ENCODE data around the gene SYK.
"Not testable (repeated sequence)": the region's sequence is repeated elsewhere in the genome, so short reads cannot be mapped to it uniquely, and the experiment has no call there.

Gene SYK

DNA sequence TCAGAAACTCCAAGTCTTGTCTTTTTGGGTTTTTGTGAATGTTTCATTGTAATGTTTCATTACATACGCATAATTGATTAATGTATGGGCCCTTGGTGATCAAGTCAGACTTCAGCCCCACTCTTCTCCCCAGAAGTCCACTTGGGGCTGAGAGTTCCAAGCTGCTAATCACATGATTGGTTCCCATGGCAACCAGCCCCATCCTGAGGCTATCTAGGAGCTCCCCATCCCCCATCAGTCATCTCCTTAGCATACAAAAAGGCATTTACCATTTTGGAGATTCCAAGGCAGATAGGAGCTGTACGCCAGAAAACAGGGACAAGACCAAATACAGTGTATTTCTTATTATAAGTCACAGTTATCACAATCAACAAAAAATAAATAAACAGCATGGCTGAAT is 22.9 kb upstream of the SYK start:
- Histone ChIP-seq H3K9me3 (ENCODE audit: severe bottlenecking) (no peaks in the 10 kb centered on the region), H3K27ac (peak overlapping the region; percentile 37), H3K36me3 (no peaks in the 10 kb centered on the region), H3K4me3 (ENCODE audit: low read depth, low read length) (no peak overlapping the region), H3K27me3 (ENCODE audit: insufficient read depth, low read depth, severe bottlenecking) (no peaks in the 10 kb centered on the region)
- DNase-seq: peak; percentile 55
- TF ChIP-seq, protein P1, sequence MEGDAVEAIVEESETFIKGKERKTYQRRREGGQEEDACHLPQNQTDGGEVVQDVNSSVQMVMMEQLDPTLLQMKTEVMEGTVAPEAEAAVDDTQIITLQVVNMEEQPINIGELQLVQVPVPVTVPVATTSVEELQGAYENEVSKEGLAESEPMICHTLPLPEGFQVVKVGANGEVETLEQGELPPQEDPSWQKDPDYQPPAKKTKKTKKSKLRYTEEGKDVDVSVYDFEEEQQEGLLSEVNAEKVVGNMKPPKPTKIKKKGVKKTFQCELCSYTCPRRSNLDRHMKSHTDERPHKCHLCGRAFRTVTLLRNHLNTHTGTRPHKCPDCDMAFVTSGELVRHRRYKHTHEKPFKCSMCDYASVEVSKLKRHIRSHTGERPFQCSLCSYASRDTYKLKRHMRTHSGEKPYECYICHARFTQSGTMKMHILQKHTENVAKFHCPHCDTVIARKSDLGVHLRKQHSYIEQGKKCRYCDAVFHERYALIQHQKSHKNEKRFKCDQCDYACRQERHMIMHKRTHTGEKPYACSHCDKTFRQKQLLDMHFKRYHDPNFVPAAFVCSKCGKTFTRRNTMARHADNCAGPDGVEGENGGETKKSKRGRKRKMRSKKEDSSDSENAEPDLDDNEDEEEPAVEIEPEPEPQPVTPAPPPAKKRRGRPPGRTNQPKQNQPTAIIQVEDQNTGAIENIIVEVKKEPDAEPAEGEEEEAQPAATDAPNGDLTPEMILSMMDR (IDR thresholded peaks at IDR 0.05; ENCODE audit: low read depth, low read length): no peak

DNA sequence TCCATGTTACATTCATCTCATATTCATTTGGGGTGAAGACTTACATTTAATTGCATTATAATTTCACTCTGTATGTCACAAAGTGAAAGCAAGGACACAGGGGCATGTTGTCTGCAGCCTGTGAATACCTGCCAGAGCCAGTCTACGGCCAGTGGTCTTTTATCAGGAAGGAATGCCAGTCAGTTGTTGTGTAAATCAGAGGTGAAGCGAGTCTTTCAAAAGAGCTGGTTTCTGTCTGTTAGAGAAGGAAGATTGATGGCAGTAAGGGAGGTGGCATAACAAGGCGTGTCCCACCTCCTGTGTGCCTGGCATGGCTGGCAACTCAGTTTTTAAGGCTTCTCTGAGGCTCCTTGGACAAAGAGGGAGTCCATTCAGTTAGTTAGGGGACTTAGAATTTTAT is 18.1 kb upstream of the SYK start:
- H3K27me3 ChIP-seq (ENCODE audit: insufficient read depth, low read depth, severe bottlenecking): no peaks in the 10 kb centered on the region
- H3K9me3 ChIP-seq (ENCODE audit: severe bottlenecking): no peaks in the 10 kb centered on the region
- H3K27ac ChIP-seq: no peak overlapping the region
- H3K4me3 ChIP-seq (ENCODE audit: low read depth, low read length): no peak overlapping the region
- no peaks in the 10 kb centered on the region for H3K36me3 ChIP-seq
- TF ChIP-seq, protein P1 (IDR thresholded peaks at IDR 0.05; ENCODE audit: low read depth, low read length): no peak
- no peak for DNase-seq

DNA sequence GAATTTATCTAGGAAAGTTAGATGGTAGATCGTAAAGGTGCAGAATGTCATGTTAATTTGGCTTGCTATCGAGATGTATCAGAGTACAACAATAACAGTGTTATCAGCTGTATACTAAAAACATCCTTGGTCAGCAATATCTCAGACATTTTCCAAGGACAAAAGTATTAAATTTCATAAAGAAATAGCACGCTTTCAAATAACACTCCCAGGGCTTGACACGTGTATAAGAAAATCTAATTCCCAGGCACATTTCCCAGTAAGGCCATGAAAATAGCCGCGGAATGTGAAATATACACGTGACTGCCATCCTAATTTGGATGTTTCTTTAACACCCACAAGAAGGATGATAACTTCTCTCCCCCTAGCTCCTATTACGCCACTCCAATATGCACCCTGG is 17.7 kb upstream of the SYK start:
- TF ChIP-seq, protein P1 (IDR thresholded peaks at IDR 0.05; ENCODE audit: low read depth, low read length): no peak
- Histone ChIP-seq H3K27me3 (ENCODE audit: insufficient read depth, low read depth, severe bottlenecking) (no peaks in the 10 kb centered on the region), H3K4me3 (ENCODE audit: low read depth, low read length) (no peak overlapping the region), H3K9me3 (ENCODE audit: severe bottlenecking) (no peaks in the 10 kb centered on the region), H3K36me3 (no peaks in the 10 kb centered on the region), H3K27ac (no peak overlapping the region)
- DNase-seq: no peak

DNA sequence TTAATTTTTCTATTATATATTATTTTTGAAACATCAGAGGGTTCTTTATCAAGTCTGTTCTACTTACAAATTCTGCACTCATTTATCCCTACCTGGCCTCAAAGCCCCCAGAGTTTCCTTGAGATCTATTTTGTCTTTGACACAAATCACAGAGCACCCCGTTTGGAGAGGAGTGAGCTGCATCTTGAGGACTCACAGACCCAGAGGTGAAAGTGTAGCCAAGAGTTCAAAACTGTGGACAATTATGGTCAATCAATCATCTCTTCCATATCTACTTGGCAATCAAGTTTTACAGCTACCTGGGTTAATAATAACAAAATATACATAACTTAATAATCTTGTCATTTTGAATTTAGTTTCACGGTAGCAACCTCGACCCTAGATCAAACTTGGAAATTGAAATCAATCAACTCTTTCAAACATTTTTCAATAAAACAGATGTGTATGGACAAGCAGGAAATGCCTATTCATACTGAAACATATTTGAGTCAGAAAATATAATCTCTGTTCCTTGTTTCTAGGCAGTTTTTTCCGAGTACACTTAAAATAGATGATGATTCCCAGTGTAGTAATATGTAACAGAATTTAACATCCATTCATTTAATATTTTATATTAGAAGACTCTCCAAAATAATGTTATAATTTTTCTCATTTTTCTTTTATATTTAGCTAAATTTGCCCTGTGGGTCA is 13.7 kb upstream of the SYK start:
- no peaks in the 10 kb centered on the region for H3K9me3 ChIP-seq (ENCODE audit: severe bottlenecking)
- TF ChIP-seq, protein P1 (IDR thresholded peaks at IDR 0.05; ENCODE audit: low read depth, low read length): no peak
- H3K27me3 ChIP-seq (ENCODE audit: insufficient read depth, low read depth, severe bottlenecking): no peaks in the 10 kb centered on the region
- H3K4me3 ChIP-seq (ENCODE audit: low read depth, low read length): no peak overlapping the region
- H3K36me3 ChIP-seq: no peaks in the 10 kb centered on the region
- peak overlapping the region; percentile 76 for H3K27ac ChIP-seq
- no peak for DNase-seq

DNA sequence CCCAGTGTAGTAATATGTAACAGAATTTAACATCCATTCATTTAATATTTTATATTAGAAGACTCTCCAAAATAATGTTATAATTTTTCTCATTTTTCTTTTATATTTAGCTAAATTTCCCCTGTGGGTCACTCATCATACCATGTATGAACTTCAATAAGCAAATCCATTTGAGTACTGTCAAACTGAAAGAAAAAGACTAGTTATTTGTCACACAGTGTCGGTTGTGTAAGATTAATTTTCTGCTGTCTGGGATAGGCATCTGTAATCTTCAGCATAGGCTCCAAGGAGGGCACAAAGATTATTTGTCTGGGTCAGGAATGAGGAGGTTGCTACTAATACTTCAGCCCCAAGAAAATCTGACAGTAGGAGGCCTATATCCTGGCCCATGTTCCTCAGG is 13.1 kb upstream of the SYK start:
- not testable (repeated sequence) for H3K4me3 ChIP-seq (ENCODE audit: low read depth, low read length); H3K36me3 ChIP-seq; H3K9me3 ChIP-seq (ENCODE audit: severe bottlenecking); H3K27me3 ChIP-seq (ENCODE audit: insufficient read depth, low read depth, severe bottlenecking)
- peak; percentile 31 for DNase-seq
- H3K27ac ChIP-seq: peak overlapping the region; percentile 76

DNA sequence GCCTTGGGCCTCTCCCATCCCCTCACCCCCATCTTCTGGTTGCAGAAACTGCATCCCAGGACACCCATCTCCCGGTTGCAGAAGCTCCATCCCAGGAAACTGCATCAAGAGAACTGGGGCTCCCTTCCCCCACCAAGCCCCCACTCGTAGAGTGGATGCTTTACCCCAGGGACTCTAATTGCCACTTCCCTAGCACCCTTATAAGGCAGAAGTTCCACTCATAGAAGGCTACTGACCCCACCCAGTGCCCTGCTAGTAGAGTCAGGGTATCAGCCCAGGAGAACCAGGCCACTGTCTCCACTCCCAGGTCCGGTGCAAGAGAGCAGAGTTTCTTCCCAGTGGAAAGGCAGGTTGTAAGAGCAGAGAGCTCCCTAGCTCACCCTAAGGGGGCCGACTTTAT is 12.2 kb upstream of the SYK start:
- H3K27ac ChIP-seq: peak overlapping the region; percentile 76
- H3K36me3 ChIP-seq: no peaks in the 10 kb centered on the region
- DNase-seq: no peak
- no peaks in the 10 kb centered on the region for H3K27me3 ChIP-seq (ENCODE audit: insufficient read depth, low read depth, severe bottlenecking)
- no peak overlapping the region for H3K4me3 ChIP-seq (ENCODE audit: low read depth, low read length)
- no peaks in the 10 kb centered on the region for H3K9me3 ChIP-seq (ENCODE audit: severe bottlenecking)
- TF ChIP-seq, protein P1 (IDR thresholded peaks at IDR 0.05; ENCODE audit: low read depth, low read length): no peak

Data from WERI-Rb-1 (cell line).